ENCODE data around the gene CBX6.

CBX6 gene

DNA sequence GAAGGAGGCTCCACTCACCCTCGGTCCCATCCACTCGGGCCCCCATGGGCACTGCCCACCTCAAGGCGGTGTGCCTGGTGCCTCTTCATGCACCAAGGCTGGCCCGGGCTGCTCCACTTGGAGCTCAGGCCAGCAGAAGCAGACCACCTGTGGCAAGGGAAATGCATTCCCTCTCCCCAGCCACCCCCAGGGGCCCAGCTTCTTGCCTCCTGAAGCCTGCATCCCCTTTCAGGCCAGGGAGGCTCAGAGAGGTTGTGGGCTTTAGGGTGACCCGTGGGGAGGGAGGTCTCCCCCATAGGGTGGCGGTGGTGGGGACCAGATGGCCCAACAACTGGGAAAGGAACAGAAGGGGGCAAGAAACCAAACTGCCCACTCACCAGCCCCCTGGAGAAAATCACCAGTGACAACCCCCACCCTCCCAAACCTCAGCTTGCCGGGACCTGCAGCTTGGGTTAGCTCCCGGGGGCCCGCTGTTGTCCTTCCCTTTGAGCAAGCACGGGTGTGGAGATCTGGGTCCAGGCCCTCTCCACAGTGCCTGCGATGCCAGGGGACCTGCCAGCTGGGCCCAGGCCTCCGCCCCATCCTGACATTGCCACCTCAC is 8.4 kb downstream of the CBX6 start:
- no peaks in the 10 kb centered on the region for H3K36me3 ChIP-seq (ENCODE audit: control insufficient read depth, insufficient read depth, low read length)
- no peak overlapping the region for H2AFZ ChIP-seq
- H3K9me3 ChIP-seq (ENCODE audit: control insufficient read depth, low read length) = no peaks in the 10 kb centered on the region
- TF ChIP-seq, protein P1, sequence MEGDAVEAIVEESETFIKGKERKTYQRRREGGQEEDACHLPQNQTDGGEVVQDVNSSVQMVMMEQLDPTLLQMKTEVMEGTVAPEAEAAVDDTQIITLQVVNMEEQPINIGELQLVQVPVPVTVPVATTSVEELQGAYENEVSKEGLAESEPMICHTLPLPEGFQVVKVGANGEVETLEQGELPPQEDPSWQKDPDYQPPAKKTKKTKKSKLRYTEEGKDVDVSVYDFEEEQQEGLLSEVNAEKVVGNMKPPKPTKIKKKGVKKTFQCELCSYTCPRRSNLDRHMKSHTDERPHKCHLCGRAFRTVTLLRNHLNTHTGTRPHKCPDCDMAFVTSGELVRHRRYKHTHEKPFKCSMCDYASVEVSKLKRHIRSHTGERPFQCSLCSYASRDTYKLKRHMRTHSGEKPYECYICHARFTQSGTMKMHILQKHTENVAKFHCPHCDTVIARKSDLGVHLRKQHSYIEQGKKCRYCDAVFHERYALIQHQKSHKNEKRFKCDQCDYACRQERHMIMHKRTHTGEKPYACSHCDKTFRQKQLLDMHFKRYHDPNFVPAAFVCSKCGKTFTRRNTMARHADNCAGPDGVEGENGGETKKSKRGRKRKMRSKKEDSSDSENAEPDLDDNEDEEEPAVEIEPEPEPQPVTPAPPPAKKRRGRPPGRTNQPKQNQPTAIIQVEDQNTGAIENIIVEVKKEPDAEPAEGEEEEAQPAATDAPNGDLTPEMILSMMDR (IDR thresholded peaks at IDR 0.05) = no peak
- no peak overlapping the region for H3K4me2 ChIP-seq (ENCODE audit: low read length)
- H3K27ac ChIP-seq = no peak overlapping the region
- peaks cover under 1% of the 10 kb centered on the region for H3K79me2 ChIP-seq
- no peaks in the 10 kb centered on the region for H3K27me3 ChIP-seq (ENCODE audit: control insufficient read depth, insufficient read depth, low read length)
- H3K4me3 ChIP-seq (ENCODE audit: low read depth, low read length) = no peak overlapping the region
- H3K4me1 ChIP-seq = peaks cover 14% of the 10 kb centered on the region
- no peak overlapping the region for H3K9ac ChIP-seq

DNA sequence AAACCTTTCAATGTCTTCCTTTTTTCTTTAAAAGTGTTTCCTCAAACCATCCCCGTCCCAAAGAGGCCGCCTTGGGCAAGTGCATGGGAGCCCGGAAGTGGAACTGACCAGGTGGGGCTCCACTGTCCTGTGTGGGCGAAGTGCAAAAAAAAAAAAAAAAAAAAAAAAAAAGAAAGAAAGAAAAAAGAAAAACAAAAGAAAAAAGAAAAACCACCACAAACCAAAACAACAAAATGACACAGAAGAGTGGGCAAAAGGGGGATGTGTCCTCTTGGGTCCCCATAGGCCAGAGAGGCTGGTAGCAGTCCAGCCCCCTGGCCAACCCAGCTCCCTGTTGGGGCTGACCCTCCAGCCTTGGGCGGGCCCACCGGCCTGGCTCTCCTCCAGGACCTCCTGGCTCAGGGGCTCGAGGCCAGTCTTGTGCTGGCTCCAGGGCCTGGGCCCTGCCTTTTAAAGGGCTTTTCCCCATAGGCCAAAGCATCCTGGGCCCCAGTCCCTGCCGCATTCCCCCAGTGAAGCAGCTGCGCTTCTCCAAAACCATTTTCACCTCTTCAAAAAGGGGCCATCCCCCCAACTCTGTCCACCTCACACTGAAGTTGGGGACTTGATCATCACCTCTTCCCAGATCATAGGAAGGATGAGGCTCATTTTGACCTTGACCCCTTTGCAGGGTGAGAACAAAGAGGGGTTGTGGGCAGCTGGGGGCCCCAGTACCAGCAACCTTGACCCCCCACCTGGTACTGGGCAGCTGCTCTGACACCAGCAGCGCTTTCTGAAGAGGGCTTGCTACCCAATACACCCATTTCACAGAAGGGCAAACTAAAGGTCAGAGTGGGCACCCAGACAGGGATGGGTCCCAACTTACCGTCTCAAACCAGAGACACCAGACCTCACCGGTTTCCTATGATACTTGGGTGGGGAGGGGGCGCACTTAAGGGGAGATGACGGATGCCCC is 9.4 kb downstream of the CBX6 start:
- Histone ChIP-seq H3K4me2 (ENCODE audit: low read length) (no peak overlapping the region), H2AFZ (no peak overlapping the region), H3K79me2 (no peaks in the 10 kb centered on the region), H3K27me3 (ENCODE audit: control insufficient read depth, insufficient read depth, low read length) (no peaks in the 10 kb centered on the region), H3K4me1 (peaks cover 14% of the 10 kb centered on the region), H3K4me3 (ENCODE audit: low read depth, low read length) (no peak overlapping the region), H3K36me3 (ENCODE audit: control insufficient read depth, insufficient read depth, low read length) (no peaks in the 10 kb centered on the region), H3K9ac (no peak overlapping the region), H3K9me3 (ENCODE audit: control insufficient read depth, low read length) (no peaks in the 10 kb centered on the region), H3K27ac (no peak overlapping the region)
- TF ChIP-seq, protein P1 (IDR thresholded peaks at IDR 0.05) = no peak

DNA sequence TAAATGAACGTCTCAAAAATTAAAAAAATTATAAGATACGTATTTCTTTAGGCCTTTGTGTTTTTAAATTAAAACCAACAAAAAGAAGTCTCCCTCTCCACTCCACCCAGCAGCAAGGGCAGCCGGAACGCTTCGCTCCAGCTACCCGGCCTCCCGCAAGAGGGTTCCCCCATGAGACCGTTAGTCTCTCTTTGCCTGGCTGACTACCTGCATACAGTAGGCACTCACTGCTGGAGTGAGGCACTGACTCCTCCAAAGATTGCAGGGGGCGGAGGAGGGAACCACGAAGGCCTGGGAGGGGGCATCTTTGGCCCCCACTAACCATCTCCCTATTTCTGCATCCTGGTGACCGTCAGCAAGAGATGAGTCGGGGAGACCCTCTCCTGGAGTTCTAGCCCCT is 10.1 kb downstream of the CBX6 start:
- Histone ChIP-seq H3K9ac (no peak overlapping the region), H3K27ac (no peak overlapping the region), H3K27me3 (ENCODE audit: control insufficient read depth, insufficient read depth, low read length) (no peaks in the 10 kb centered on the region), H3K4me1 (peaks cover 14% of the 10 kb centered on the region), H3K9me3 (ENCODE audit: control insufficient read depth, low read length) (no peaks in the 10 kb centered on the region), H3K79me2 (no peaks in the 10 kb centered on the region), H2AFZ (no peak overlapping the region), H3K36me3 (ENCODE audit: control insufficient read depth, insufficient read depth, low read length) (no peaks in the 10 kb centered on the region), H3K4me2 (ENCODE audit: low read length) (no peak overlapping the region), H3K4me3 (ENCODE audit: low read depth, low read length) (no peak overlapping the region)
- TF ChIP-seq, protein P1 (IDR thresholded peaks at IDR 0.05) = no peak

DNA sequence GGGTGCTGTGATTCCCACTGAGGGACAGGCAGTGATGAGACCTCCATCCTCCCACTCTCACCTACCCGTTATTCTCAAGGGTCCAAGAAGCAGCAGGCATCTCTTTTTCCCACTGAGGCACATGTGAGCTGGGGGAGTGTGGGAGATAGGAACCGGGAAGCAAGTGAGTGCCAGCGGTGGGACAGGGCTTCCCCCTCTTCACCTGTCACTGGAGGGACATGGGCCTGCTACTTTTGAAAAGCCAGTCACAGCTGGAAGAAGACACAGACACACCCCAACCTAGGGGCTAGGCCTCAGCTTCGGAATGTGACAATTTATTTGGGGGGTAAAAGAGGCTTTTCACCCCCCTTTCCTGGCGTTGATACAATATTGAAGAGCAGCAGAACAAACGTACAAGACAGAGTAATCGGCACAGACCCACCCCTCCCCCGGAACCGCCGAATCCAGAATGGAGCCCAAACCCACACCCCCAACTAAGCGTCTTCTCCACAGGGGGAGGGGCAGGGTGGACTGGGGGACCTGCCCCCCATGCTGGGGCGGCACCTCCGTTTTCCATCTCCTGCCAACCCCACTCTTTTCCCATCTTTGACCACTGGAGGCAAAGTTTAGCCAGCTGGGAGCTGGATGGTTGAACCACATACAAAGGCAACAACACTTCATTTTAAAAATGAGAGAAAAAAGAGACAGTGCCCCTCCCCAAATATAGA is 10.7 kb downstream of the CBX6 start:
- no peak overlapping the region for H3K4me2 ChIP-seq (ENCODE audit: low read length)
- H3K4me3 ChIP-seq (ENCODE audit: low read depth, low read length) = no peak overlapping the region
- H3K79me2 ChIP-seq = no peaks in the 10 kb centered on the region
- H3K4me1 ChIP-seq = peaks cover 14% of the 10 kb centered on the region
- H3K9me3 ChIP-seq (ENCODE audit: control insufficient read depth, low read length) = no peaks in the 10 kb centered on the region
- no peak overlapping the region for H3K27ac ChIP-seq
- H3K27me3 ChIP-seq (ENCODE audit: control insufficient read depth, insufficient read depth, low read length) = no peaks in the 10 kb centered on the region
- TF ChIP-seq, protein P1 (IDR thresholded peaks at IDR 0.05) = no peak
- H3K9ac ChIP-seq = no peak overlapping the region
- H2AFZ ChIP-seq = no peak overlapping the region
- H3K36me3 ChIP-seq (ENCODE audit: control insufficient read depth, insufficient read depth, low read length) = no peaks in the 10 kb centered on the region

Measured in parathyroid adenoma (tissue), 2 donors.